GM08714 (cell line): ENCODE measurements around the gene MRC1.

Experiments used
- H3K4me3 ChIP-seq: fragments of 200-500 bp; sonication (Bioruptor generic); 2 replicates; pipeline ENCODE4 v1.5.1; 2014; ENCODE audit warnings: mild to moderate bottlenecking, low read length, inconsistent platforms
- ZNF274 ChIP-seq: IDR thresholded peaks from 2 replicates; pipeline ENCODE4 v1.6.1; 2012; ENCODE audit warnings: mild to moderate bottlenecking, low read depth, low read length

The MRC1 gene

GRCh38 chr10:17854044-17854652 is 45.0 kb downstream of the MRC1 start:
- no peak overlapping the region for H3K4me3 ChIP-seq
- TF ChIP-seq ZNF274: no peak

- no peak for TF ChIP-seq ZNF274
- H3K4me3 ChIP-seq: no peak overlapping the region
These were observed 47.9 kb downstream of the MRC1 start for GRCh38 chr10:17857040-17857439.

- no peak overlapping the region for H3K4me3 ChIP-seq
- no peak for TF ChIP-seq ZNF274
These were observed 50.5 kb downstream of the MRC1 start for GRCh38 chr10:17859492-17860156.

GRCh38 chr10:17861760-17862159 is 52.6 kb downstream of the MRC1 start:
- H3K4me3 ChIP-seq: no peak overlapping the region
- no peak for TF ChIP-seq ZNF274

- TF ChIP-seq ZNF274: no peak
- no peak overlapping the region for H3K4me3 ChIP-seq
These were observed 56.2 kb downstream of the MRC1 start for GRCh38 chr10:17865351-17865750.

- no peak for TF ChIP-seq ZNF274
- H3K4me3 ChIP-seq: no peak overlapping the region
These were observed 57.2 kb downstream of the MRC1 start for GRCh38 chr10:17866346-17866745.

DNA sequence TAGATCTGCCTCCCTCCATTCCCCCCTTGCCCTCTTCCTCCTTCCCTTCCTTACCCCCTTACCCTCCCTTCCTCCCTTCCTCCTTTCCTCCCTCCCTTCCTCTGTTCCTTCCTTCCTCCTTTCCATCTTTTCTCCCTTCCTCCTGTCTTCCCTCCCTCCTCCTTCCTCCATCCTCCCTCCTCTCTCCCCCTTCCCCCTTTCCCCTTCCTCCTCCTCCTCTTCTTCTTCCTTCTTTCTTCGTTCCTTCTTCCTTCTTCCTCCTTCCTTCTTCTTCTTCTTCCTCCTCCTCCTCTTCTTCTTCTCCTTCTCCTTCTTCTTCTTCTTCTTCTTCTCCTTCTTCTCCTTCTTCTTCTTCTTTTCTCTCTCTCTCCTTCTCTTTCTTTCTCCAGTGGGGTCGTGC is 57.9 kb downstream of the MRC1 start:
- no peak for TF ChIP-seq ZNF274

GRCh38 chr10:17871036-17871435 is 61.9 kb downstream of the MRC1 start:
- TF ChIP-seq ZNF274: no peak
- no peak overlapping the region for H3K4me3 ChIP-seq

More for the DNA sequence above, 57.9 kb downstream of the MRC1 start:
- H3K4me3 ChIP-seq: no peak overlapping the region

DNA sequence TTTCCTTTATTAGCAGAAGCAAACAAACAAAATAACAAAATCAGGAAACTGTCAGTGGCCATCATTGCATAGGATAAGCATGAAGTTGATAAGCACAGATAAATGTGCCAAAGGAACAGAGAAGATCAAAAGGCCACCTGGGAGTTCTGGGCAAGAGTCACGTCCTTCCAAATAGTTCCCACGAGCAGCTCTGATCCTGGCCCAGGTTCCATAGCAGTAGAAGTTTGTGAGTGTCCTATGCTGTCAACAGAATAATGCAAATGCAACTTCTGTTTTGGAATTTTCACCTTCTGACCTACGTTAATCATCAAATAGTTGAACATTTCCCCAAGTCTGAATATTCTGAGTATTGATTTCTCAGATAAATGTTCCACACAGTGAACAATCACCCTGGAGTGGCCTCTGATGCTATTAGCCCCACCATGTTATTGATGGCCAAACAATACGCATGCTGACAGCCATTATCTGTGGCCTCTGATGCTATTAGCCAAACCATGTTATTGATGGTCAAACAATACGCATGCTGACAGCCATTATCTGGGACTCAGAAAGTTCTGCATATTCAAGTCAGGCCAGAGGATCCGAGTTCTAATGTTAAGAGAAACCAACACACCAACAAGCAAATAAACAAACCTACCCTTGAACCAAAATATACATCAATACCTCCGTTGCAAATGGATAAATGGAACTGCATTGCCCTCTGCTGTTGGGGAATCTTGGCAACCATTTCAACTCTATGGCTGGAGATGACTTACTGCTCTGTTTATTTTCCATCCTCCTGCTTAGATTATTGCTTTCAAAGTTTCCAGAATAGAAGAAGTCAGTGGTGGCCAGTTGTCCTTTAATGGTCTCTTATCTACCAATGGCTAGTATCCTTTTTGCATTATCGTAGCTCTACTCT is 63.3 kb downstream of the MRC1 start:
- no peak overlapping the region for H3K4me3 ChIP-seq
- no peak for TF ChIP-seq ZNF274

GRCh38 chr10:17873946-17874345 is 64.8 kb downstream of the MRC1 start:
- no peak overlapping the region for H3K4me3 ChIP-seq
- TF ChIP-seq ZNF274: no peak

DNA sequence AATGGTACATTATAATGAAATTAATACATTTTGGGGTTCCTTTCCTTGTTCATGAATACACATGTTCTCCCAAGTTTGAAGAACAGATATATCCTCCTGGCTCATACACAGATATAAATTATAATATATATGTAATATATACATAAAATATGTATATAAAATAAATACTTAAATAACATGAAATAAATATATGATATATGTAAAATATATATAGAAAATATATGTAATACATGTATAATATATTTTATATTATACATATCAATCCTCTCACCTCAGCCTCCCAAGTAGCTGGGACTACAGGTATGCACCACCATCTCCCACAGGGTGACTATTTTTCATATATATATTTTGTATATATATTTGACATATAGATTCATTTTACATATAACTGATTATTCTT is 68.0 kb downstream of the MRC1 start:
- TF ChIP-seq ZNF274: no peak

GRCh38 chr10:17878896-17879295 is 69.7 kb downstream of the MRC1 start:
- H3K4me3 ChIP-seq: no peak overlapping the region
- TF ChIP-seq ZNF274: no peak

More for the DNA sequence above, 68.0 kb downstream of the MRC1 start:
- no peak overlapping the region for H3K4me3 ChIP-seq

DNA sequence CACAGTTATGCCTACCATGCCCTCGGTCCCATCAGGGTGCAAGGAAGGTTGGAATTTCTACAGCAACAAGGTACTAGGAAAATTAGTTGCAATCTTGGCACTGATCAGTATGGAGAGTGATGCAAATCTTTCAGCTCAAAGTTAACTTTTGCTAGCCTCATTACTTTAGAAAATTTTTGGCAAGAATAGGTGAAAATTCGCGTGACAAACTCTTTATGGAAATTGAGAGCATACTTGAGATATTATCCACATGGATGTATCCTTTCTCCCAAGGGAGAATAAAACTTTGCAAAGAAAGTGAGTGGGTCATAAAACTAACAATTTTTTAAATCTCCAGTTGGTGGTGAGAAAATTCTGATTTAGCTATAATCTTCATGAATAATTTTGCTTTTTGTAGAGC is 71.5 kb downstream of the MRC1 start:
- no peak for TF ChIP-seq ZNF274
- no peak overlapping the region for H3K4me3 ChIP-seq

GRCh38 chr10:17882557-17882956 is 73.4 kb downstream of the MRC1 start:
- no peak for TF ChIP-seq ZNF274
- no peak overlapping the region for H3K4me3 ChIP-seq

DNA sequence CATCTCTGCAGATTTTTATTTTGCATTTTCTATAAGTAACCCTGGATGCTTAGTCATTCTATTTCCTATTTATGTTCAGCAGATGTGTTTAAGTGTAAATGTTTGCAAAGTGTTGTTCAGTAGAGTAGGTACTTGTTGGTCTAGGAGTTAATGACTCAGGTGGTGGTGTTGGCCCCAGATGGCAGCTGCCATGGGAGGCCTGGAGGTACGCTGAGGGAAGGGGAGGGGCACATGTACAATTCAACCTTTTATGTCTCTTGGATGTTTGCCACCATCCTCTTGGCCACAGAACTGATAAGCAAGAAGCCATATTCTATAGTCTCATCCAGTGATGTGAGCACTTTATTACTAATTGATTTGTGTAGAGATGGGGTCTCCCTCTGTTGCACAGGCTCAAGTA is 74.5 kb downstream of the MRC1 start:
- TF ChIP-seq ZNF274: no peak
- no peak overlapping the region for H3K4me3 ChIP-seq
